Left ventricle myocardium inferior (tissue), 1 donor: ENCODE measurements around the gene OR6C68. TPM values are rescaled to one million over a fixed set of nuclear protein-coding genes. Genes with fewer than 3 reads are reported as not detected.
"Not testable (repeated sequence)": the region's sequence is repeated elsewhere in the genome, so short reads cannot be mapped to it uniquely, and the experiment has no call there.

Source experiments
- DNase-seq: peaks from one replicate; pipeline ENCODE4 v3.0.0-alpha.2; 2020
- H3K27ac ChIP-seq: fragments of 200-600 bp; replicated peaks from 2 replicates; pipeline ENCODE4 v1.8.0; 2021
- H3K27me3 ChIP-seq: fragments of 200-600 bp; 2 replicates; pipeline ENCODE4 v1.8.0; 2021; ENCODE audit warnings: low read depth
- H3K36me3 ChIP-seq: fragments of 200-600 bp; 2 replicates; pipeline ENCODE4 v1.8.0; 2021
- H3K4me1 ChIP-seq: fragments of 200-600 bp; 2 replicates; pipeline ENCODE4 v1.8.0; 2021
- H3K4me3 ChIP-seq: fragments of 200-600 bp; 2 replicates; pipeline ENCODE4 v1.8.0; 2021; ENCODE audit warnings: mild to moderate bottlenecking, moderate library complexity
- H3K9me3 ChIP-seq: fragments of 200-600 bp; replicated peaks from 2 replicates; pipeline ENCODE4 v1.8.0; 2021
- intact Hi-C: fragments of 100-400 bp; cut with micrococcal nuclease; formaldehyde crosslinking; loops from one replicate; pipeline ENCODE4 v1.11.0; 2022
- total RNA-seq: library from RNA; stranded (reverse); fragmentation: NEBNext Ultra II Directional; extraction: Animal tissue kit (Norgen Biotek cat#: 25700); gene quantifications from one replicate; pipeline ENCODE4 v1.2.1, GENCODE V29; 2021
- TF ChIP-seq, protein P1 (sequence below): fragments of 200-600 bp; IDR thresholded peaks from 2 replicates; pipeline ENCODE4 v1.8.0; 2021; ENCODE audit warnings: antibody characterized with exemption, mild to moderate bottlenecking, borderline replicate concordance
- donor health status: DM: no; HTN: yes; CAD: no; lungs with severe emphysema.

OR6C68 gene
- total RNA-seq, 1 donor from 2014 or later: not detected

DNA sequence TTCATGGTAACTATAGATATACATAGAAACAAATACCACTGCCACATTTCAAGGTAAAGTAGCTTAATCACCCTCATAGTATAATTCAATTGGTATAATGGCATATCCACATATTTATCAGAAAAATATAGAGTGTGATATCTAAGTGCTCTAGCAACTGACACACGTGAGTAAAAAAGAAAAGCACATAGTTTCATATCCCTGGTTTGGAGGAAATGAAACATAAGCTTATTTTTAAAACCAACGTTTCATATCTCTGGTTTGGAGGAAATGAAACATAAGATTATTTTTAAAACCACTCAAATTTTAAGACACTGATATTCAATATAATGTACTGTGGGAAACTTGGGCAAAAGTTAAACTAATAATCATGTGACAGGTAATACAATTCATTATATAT lies 24.3 kb upstream of the OR6C68 start:
- no peak overlapping the region for H3K4me3 ChIP-seq
- no peaks in the 10 kb centered on the region for H3K4me1 ChIP-seq
- no peaks in the 10 kb centered on the region for H3K36me3 ChIP-seq
- no peak for DNase-seq
- TF ChIP-seq, protein P1, sequence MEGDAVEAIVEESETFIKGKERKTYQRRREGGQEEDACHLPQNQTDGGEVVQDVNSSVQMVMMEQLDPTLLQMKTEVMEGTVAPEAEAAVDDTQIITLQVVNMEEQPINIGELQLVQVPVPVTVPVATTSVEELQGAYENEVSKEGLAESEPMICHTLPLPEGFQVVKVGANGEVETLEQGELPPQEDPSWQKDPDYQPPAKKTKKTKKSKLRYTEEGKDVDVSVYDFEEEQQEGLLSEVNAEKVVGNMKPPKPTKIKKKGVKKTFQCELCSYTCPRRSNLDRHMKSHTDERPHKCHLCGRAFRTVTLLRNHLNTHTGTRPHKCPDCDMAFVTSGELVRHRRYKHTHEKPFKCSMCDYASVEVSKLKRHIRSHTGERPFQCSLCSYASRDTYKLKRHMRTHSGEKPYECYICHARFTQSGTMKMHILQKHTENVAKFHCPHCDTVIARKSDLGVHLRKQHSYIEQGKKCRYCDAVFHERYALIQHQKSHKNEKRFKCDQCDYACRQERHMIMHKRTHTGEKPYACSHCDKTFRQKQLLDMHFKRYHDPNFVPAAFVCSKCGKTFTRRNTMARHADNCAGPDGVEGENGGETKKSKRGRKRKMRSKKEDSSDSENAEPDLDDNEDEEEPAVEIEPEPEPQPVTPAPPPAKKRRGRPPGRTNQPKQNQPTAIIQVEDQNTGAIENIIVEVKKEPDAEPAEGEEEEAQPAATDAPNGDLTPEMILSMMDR: no peak
- no peaks in the 10 kb centered on the region for H3K27me3 ChIP-seq
- H3K9me3 ChIP-seq: peaks cover 13% of the 10 kb centered on the region
- no peak overlapping the region for H3K27ac ChIP-seq
- intact Hi-C loops: no loop called here

DNA sequence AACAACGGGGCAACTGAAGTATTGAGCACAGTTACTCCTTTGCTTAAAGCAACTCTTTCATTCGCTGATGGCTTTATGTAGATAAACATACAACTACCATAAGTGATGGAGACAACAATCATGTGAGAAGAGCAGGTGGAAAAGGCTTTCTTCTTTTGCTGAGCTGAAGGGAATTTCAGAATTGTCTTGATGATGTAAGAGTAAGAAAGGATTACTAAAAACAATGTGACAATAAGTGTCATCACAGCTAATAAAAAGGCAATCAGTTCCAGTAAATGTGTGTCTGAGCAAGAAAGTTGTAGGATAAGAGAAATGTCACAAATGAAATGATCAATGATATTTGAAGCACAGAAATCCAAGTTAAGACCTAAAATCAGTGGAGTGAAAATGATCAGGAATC lies 22.9 kb upstream of the OR6C68 start:
- intact Hi-C loops: no loop called here
- Histone ChIP-seq H3K4me1 (no peaks in the 10 kb centered on the region), H3K4me3 (no peak overlapping the region), H3K27me3 (no peaks in the 10 kb centered on the region), H3K36me3 (no peaks in the 10 kb centered on the region), H3K9me3 (peaks cover 6% of the 10 kb centered on the region), H3K27ac (no peak overlapping the region)
- TF ChIP-seq, protein P1: no peak
- DNase-seq: no peak

DNA sequence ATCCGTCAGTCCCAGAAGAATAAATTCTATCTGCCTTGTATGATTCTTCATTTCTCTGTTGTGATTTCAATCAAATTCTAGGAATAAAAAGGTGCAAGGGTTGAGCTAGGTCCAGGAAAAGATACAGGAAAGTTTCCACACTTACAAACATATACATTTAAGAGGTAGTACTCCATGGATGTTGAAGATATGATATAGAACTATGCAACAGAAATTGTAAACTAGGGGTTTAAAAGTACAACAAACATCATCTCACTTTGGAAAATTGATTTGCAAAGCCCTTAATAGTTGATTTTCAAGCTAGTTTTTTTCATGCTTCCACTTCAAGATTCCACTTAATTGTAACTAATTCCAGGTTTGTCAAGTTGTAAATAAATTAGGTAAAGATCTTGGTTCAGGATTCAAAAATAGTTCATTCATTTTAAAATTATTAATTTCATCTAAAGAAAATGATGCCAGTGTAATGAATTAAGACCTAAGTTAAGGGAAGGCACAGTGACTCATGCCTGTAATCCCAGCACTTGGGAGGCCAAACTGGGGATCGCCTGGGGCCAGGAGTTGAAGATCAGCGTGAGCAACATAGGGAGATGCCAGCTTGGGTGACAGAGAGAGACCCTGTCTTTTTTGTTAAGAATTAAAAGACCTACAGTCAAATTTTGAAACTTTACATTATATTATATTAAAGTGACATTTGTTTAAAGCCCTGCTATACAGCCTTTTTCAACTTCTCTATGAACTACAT lies 21.9 kb upstream of the OR6C68 start, which contains the start of gene OR6C70:
TSS of gene OR6C70 (minus strand) at position 51 of the 742 bp plus-strand sequence. CDS start at position 51, 0 bp downstream.
- no peak for DNase-seq
- intact Hi-C loops: no loop called here
- Histone ChIP-seq H3K27ac (no peak within 1 kb of the TSS), H3K36me3 (no peaks in the 10 kb centered on the region), H3K4me1 (no peaks in the 10 kb centered on the region), H3K4me3 (no peak within 1 kb of the TSS), H3K9me3 (no peaks in the 10 kb centered on the region), H3K27me3 (no peaks in the 10 kb centered on the region)
- TF ChIP-seq, protein P1: no peak

DNA sequence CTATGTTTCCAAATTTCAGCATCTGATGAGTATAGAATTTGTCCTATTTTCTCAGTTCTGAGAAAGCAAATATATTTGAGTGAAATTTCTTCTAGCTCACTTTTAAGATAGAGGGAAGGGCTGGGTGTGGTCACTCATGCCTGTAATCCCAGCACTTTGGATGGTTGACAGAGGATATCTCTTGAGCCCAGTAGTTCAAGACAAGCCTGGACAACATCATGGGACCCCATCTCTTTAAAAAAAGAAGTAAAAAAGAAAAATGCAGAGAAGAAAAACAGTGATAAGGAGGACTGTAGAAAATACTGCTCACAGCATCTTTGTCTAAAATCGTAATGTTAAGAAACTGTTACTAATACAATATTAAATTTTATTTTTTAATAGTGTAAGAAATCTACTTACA lies 19.9 kb upstream of the OR6C68 start:
- H3K4me3 ChIP-seq: no peak overlapping the region
- TF ChIP-seq, protein P1: no peak
- H3K27me3 ChIP-seq: no peaks in the 10 kb centered on the region
- no peak for DNase-seq
- intact Hi-C loops: no loop called here
- no peaks in the 10 kb centered on the region for H3K4me1 ChIP-seq
- no peaks in the 10 kb centered on the region for H3K9me3 ChIP-seq
- H3K36me3 ChIP-seq: no peaks in the 10 kb centered on the region
- H3K27ac ChIP-seq: no peak overlapping the region

DNA sequence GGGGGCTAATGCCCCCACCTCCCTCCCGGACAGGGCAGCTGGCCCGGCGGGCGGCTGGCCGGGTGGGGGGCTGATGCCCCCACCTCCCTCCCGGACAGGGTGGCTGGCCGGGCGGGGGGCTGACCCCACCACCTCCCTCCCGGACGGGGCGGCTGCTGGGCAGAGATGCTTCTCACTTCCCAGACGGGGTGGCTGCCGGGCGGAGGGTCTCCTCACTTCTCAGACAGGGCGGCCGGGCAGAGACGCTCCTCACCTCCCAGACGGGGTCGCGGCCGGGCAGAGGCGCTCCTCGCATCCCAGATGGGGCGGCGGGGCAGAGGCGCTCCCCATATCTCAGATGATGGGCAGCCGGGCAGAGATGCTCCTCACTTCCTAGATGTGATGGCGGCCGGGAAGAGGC lies 13.0 kb upstream of the OR6C68 start:
- H3K27ac ChIP-seq, H3K27me3 ChIP-seq, H3K4me1 ChIP-seq, DNase-seq, H3K36me3 ChIP-seq, H3K9me3 ChIP-seq, intact Hi-C loops, H3K4me3 ChIP-seq: not testable (repeated sequence)

DNA sequence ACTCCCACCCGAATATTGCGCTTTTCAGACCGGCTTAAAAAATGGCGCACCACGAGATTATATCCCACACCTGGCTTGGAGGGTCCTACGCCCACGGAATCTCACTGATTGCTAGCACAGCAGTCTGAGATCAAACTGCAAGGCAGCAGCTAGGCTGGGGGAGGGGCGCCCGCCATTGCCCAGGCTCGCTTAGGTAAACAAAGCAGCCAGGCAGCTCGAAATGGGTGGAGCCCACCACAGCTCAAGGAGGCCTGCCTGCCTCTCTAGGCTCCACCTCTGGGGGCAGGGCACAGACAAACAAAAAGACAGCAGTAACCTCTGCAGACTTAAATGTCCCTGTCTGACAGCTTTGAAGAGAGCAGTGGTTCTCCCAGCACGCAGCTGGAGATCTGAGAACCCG lies 7.9 kb upstream of the OR6C68 start:
- H3K4me3 ChIP-seq, H3K9me3 ChIP-seq, DNase-seq, H3K27me3 ChIP-seq, H3K36me3 ChIP-seq, intact Hi-C loops, H3K4me1 ChIP-seq, H3K27ac ChIP-seq: not testable (repeated sequence)
